H1 (cell line): ENCODE data around the gene DPP10. TPM values are rescaled to one million over a fixed set of nuclear protein-coding genes. Genes with fewer than 3 reads are reported as not detected.

Experiments used
- CBX5 ChIP-seq: fragments of 300-800, 300-1000 bp; sonication (generic); IDR thresholded peaks from 2 replicates; pipeline ENCODE4 v1.7.1; 2016; ENCODE audit warnings: antibody characterized with exemption, low read length, low read depth
- CHD7 ChIP-seq: fragments of 300-600 bp; sonication (generic); IDR thresholded peaks from 2 replicates; pipeline ENCODE4 v1.7.1; 2012; ENCODE audit warnings: low read length, moderate library complexity, mild to moderate bottlenecking, inconsistent platforms; ENCODE audit not compliant: insufficient replicate concordance
- CTCF ChIP-seq, 3 experiments: IDR thresholded peaks; 1 replicate in 2 of 3; 2 replicates in 1 of 3; pipeline versions ENCODE4 v1.5.1 to v1.6.1; 2011; ENCODE audit warnings: low read length in 3 of 3, mild to moderate bottlenecking in 3 of 3, inconsistent platforms in 2 of 3, low read depth in 1 of 3, moderate library complexity in 1 of 3; ENCODE audit not compliant: insufficient read depth in 1 of 3; ENCODE audit errors: control extremely low read depth in 1 of 3
- NANOG ChIP-seq: IDR thresholded peaks from 2 replicates; pipeline ENCODE4 v1.6.1; 2011; ENCODE audit warnings: low read length, low read depth, mild to moderate bottlenecking, inconsistent platforms; ENCODE audit not compliant: insufficient read depth, poor library complexity, severe bottlenecking
- POLR2A ChIP-seq, 2 experiments: IDR thresholded peaks; 1 replicate in 1 of 2; 2 replicates in 1 of 2; pipeline ENCODE4 v1.6.1; 2011; ENCODE audit warnings: low read depth in 2 of 2, low read length in 2 of 2, mild to moderate bottlenecking in 2 of 2; ENCODE audit errors: control extremely low read depth in 1 of 2
- SIRT6 ChIP-seq: IDR thresholded peaks from one replicate; pipeline ENCODE4 v1.7.1; 2012; ENCODE audit warnings: low read length, inconsistent platforms
- SP2 ChIP-seq: IDR thresholded peaks from 2 replicates; pipeline ENCODE4 v1.6.1; 2012; ENCODE audit warnings: mild to moderate bottlenecking, low read length, inconsistent platforms
- polyA plus RNA-seq, 7 experiments: library from polyadenylated mRNA; depleted of rRNA in 3 of 7; stranded (reverse) in 5 of 7; unstranded in 2 of 7; fragments of >200 nt in 5 of 7; fragments of 200-250 nt in 2 of 7; gene quantifications; 1 replicate in 5 of 7; 2 replicates in 1 of 7; 4 replicates in 1 of 7; pipeline versions ENCODE4 v1.2.1 to v1.2.3, GENCODE V29; 2011 to 2013; ENCODE audit warnings: missing spikeins in 2 of 7, mixed read lengths in 2 of 7
- total RNA-seq: library from RNA; stranded (reverse); fragmentation: NEBNext Ultra II Directional; extraction: Animal tissue kit (Norgen Biotek cat#: 25700); gene quantifications from 2 replicates; pipeline ENCODE4 v1.2.1, GENCODE V29; 2021

Gene DPP10
- total and polyA plus RNA-seq, 2 of the 8 experiments (the other 6 are each of a cell fraction or from before 2014, with no cell fraction given) = 3.3 to 7.2 TPM

DNA sequence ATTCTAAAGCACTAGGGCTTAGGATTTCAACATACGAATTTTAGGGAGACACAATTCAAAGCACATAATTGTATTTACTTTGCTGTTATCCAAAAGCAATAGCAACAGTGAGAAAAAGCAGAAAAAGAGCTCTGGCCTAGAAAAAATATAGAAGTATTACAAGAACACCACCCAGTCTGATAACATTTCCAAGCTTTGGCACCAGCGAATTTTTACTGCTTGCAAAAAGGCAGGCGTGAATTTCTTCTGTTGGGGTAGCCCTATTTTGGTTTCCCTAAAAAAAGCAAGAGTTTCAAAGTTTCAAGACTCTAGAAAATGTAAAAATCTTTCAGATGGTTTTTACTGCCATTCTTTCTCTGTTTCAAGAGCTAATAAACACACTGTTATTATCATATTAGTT, 292.7 kb downstream of the DPP10 start (continued):
- TF ChIP-seq CHD7 = no peak
- no peak for TF ChIP-seq CTCF (IDR thresholded peaks at IDR 0.05; ENCODE audit: control extremely low read depth in 1 of 3, insufficient read depth in 1 of 3, low read depth in 1 of 3, low read length in 3 of 3)
- no peak for TF ChIP-seq POLR2A (IDR thresholded peaks at IDR 0.05; ENCODE audit: control extremely low read depth in 1 of 2, low read depth in 2 of 2, low read length in 2 of 2)
- no peak for TF ChIP-seq SP2
- no peak for TF ChIP-seq CBX5
- no peak for TF ChIP-seq NANOG
- no peak for TF ChIP-seq SIRT6
